Measurements from ENCODE around the gene ELP4.

Gene ELP4

GRCh38 chr11:31529701-31530100 is 20.1 kb downstream of the ELP4 start:
- H3K9ac ChIP-seq = no peak overlapping the region
- no peak overlapping the region for H3K4me3 ChIP-seq (IDR thresholded peaks at IDR 0.05; ENCODE audit: insufficient read depth, low read depth, low read length)
- no peaks in the 10 kb centered on the region for H4K20me1 ChIP-seq (ENCODE audit: insufficient read depth)
- H3K36me3 ChIP-seq (ENCODE audit: insufficient read depth) = no peaks in the 10 kb centered on the region
- no peak for TF ChIP-seq CTCF (conservative IDR thresholded peaks at IDR 0.05; ENCODE audit: low read depth, low read length)
- H2AFZ ChIP-seq (ENCODE audit: low read depth) = no peak overlapping the region
- H3K27ac ChIP-seq = no peak overlapping the region
- peak overlapping the region; percentile 19 for H3K4me2 ChIP-seq
- H3K79me2 ChIP-seq (ENCODE audit: insufficient read depth, low read depth) = no peaks in the 10 kb centered on the region
- no peaks in the 10 kb centered on the region for H3K27me3 ChIP-seq (ENCODE audit: insufficient read depth, low read depth)
- peaks cover 18% of the 10 kb centered on the region for H3K4me1 ChIP-seq (ENCODE audit: low read depth, poor library complexity, severe bottlenecking)

- peaks cover 18% of the 10 kb centered on the region for H3K4me1 ChIP-seq (ENCODE audit: low read depth, poor library complexity, severe bottlenecking)
- no peak overlapping the region for H2AFZ ChIP-seq (ENCODE audit: low read depth)
- H3K4me3 ChIP-seq (IDR thresholded peaks at IDR 0.05; ENCODE audit: insufficient read depth, low read depth, low read length) = no peak overlapping the region
- H3K9ac ChIP-seq = no peak overlapping the region
- TF ChIP-seq CTCF (conservative IDR thresholded peaks at IDR 0.05; ENCODE audit: low read depth, low read length) = no peak
- no peak overlapping the region for H3K4me2 ChIP-seq
- no peaks in the 10 kb centered on the region for H3K79me2 ChIP-seq (ENCODE audit: insufficient read depth, low read depth)
- no peak overlapping the region for H3K27ac ChIP-seq
- no peaks in the 10 kb centered on the region for H3K36me3 ChIP-seq (ENCODE audit: insufficient read depth)
- H3K27me3 ChIP-seq (ENCODE audit: insufficient read depth, low read depth) = no peaks in the 10 kb centered on the region
- no peaks in the 10 kb centered on the region for H4K20me1 ChIP-seq (ENCODE audit: insufficient read depth)
Observed at GRCh38 chr11:31531293-31531692, 21.7 kb downstream of the ELP4 start.

GRCh38 chr11:31535479-31535878 is 25.9 kb downstream of the ELP4 start:
- Histone ChIP-seq H3K4me2 (no peak overlapping the region), H3K27me3 (ENCODE audit: insufficient read depth, low read depth) (no peaks in the 10 kb centered on the region), H4K20me1 (ENCODE audit: insufficient read depth) (no peaks in the 10 kb centered on the region), H3K4me1 (ENCODE audit: low read depth, poor library complexity, severe bottlenecking) (peaks cover 1% of the 10 kb centered on the region), H3K9ac (no peak overlapping the region), H3K4me3 (IDR thresholded peaks at IDR 0.05; ENCODE audit: insufficient read depth, low read depth, low read length) (no peak overlapping the region), H3K79me2 (ENCODE audit: insufficient read depth, low read depth) (no peaks in the 10 kb centered on the region), H3K36me3 (ENCODE audit: insufficient read depth) (no peaks in the 10 kb centered on the region), H2AFZ (ENCODE audit: low read depth) (no peak overlapping the region), H3K27ac (no peak overlapping the region)
- no peak for TF ChIP-seq CTCF (conservative IDR thresholded peaks at IDR 0.05; ENCODE audit: low read depth, low read length)

- Histone ChIP-seq H3K4me2 (no peak overlapping the region), H4K20me1 (ENCODE audit: insufficient read depth) (no peaks in the 10 kb centered on the region), H3K27me3 (ENCODE audit: insufficient read depth, low read depth) (no peaks in the 10 kb centered on the region), H3K9ac (no peak overlapping the region), H2AFZ (ENCODE audit: low read depth) (no peak overlapping the region), H3K36me3 (ENCODE audit: insufficient read depth) (no peaks in the 10 kb centered on the region), H3K79me2 (ENCODE audit: insufficient read depth, low read depth) (no peaks in the 10 kb centered on the region), H3K4me3 (IDR thresholded peaks at IDR 0.05; ENCODE audit: insufficient read depth, low read depth, low read length) (no peak overlapping the region), H3K4me1 (ENCODE audit: low read depth, poor library complexity, severe bottlenecking) (no peaks in the 10 kb centered on the region), H3K27ac (no peak overlapping the region)
- TF ChIP-seq CTCF (conservative IDR thresholded peaks at IDR 0.05; ENCODE audit: low read depth, low read length) = no peak
Observed at GRCh38 chr11:31542862-31543261, 33.3 kb downstream of the ELP4 start.

All from KMS-11 (cell line).